ENCODE results near the gene CLPSL2.

The CLPSL2 gene

DNA sequence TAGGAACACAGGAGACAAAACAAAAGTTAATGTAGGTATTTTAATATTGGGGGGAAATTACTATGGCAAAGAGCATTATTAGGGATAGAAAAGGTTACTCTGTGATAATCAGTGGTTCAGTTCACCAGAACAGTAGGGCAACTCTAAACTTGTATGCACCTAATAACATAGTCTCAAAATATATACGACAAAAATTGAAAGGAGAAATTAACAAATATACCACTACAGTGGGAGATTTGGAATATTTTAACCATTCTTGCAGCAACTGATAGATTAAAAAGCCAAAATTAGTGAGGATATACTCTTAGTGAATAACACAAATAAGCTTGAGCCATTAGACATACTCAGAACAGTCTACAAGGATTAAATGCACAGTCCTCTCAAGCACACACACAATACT is 28.5 kb upstream of the CLPSL2 start:
- no peak for DNase-seq

DNA sequence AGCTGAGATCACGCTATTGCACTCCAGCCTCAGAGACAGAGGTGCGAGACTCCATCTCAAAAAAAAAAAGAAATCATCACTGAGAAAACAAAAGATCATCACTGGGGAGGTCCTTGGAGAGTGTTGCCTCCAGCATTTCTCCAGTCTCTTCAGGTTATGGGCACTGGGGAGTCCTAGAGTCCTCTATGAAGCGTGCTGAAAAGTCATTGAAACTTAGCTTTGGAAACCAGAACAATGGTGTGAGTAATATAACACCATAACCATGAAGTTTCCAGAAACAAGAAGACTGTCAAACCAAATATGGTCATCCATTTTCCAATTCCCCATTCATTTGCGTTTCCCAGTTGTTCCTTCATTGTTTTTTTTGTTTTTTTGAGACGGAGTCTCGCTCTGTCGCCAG is 25.8 kb upstream of the CLPSL2 start:
- no peak for DNase-seq

DNA sequence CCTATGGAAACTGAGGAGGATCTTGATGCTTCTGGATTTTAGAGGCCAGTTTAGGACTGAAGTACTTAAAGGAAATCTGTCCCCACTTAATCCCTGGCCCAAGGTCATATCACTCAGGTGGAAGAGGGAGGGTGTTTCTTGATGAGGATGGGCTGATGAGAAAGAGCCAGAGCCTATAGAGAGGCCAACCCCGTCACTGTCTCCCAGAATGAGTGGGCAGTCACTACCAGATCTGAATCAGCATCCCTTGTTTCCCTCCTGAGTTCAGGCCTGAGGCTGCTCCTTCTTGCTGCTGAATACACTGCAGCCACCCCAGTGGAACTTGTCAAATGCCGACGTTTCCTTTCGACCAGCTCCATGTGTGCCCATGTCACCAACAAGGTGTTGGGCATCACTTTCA is 24.8 kb upstream of the CLPSL2 start:
- no peak for DNase-seq

DNA sequence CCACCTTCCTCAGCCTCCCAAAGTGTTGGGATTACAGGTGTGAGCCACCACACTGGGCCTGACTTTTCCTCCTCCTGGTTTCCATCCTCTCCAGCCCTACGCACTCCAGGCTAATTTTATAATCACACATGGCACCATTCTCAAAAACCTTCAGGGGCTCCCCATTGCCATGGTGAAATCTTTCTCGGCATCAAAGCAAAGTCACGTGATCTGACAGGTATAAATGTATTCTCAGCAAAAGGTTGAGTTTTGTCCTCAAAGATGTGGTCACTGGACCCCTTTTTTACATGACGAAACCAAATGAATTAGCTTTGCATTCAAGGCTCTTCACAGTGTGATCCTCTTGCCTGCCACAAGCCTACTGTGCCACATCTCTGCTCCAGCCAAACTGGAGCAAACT is 24.1 kb upstream of the CLPSL2 start:
- DNase-seq = no peak

DNA sequence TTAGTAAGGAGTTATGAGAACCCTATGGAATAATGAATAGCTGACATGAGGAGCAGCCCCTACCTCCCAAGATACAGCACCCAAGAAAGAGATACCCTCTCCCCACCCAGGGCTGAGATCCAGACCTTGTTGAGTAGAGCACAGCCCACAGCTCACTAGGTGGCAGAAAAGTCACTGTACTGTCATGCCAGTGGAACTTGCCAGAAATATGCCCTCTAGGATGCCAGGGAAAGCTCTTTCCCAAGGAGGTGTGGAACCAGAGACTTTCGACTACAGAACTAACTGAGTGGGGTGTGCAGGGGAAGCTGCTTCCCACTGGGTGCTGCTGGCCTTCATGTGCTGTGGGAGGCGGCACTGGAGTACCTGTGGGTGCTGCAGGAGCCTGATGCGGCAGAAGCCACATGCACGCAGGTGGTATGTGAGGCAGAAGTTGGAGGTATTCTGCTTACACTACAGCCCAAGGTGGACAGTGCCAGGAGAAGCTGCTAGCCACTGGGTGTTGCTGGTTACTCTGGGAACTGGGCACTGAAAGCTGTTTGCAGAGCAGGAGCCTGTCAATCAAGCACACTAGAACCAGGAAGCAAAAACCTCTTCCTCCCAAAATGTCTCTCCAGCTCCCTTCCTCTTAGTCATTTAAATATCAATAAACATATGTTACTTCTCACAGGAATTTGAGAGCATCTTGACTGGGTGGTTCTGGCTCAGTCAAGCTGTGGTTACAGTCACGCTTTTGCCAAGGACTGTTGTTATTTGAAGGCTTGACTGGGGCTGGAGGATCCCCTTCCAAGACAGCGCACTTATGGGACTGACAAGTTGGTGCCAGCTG is 21.7 kb upstream of the CLPSL2 start:
- DNase-seq = no peak

DNA sequence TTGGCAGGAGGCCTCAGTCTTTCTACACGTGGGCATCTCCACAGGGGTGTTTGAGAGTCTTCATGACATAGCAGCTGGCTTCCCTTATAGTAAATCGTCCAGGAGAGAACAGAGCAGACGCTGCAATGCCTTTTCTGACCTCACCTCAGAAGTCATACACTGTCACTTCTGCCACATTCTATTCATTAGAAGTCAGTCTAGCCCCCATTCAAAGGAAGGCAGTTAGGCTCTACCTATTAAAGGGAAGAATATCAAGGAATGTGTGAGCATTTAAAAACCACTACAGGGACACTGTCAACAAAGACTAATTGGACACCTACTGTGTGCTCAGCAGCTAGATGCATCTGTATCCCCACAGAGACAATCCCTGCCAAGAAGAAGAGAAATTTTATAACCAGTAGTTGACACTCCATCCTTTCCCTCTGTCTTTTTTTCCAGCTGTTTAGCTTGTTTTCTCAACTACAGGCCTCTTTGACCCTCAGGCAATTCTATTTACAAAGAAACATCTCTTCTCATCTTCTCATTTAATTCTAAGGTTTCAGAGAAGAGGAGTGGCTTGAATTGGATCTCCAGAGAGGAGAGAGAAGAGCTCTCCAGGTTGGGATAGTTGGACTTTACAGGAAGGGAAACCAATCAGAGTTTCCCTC is 21.0 kb upstream of the CLPSL2 start:
- DNase-seq = no peak

DNA sequence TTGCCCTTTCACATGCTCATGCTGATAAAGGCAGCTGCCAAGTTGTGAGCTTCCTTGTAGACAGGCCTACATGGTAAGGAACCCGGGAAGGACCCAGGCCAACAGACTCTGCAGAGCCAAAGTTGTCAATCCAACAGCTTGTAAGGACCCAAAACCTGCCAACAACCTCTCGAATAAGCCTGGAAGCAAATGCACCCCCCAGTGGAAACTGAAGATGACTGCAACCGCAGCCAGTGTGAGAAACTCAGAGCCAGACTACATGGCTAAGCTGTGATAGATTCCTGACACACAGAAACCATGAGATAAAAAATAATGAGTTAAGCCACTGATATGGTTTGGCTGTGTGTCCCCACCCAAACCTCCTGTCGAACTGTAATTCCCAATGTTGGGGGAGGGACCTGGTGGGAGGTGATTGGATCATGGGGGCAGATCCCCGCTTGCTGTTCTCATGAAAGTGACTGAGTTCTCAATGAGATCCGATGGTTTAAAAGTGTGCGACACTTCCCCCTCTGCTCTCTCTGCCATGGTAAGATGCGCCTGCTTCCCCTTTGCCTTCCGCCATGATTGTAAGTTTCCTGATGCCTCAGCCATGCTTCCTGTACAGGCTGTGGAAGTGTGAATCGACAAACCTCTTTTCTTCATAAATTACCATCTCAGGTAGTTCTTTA is 18.8 kb upstream of the CLPSL2 start:
- no peak for DNase-seq

DNA sequence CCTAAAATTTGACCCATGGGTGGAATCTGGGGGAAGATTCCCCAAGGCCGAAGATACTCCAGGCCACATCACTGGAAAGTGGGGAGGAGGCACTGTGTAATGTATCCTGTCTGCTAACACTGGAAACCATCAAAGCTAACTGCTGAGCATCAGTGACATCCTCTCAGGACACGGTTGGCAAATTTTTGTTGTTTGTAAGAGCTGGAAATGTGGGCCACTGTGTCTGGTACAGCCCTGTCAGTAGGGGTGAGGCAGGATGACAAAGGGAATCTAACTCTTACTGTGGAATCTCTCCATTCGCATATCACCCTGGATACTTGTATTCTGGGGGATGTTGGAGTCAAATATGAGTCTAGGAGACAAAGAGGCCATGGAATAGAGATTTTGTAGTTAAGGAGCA is 17.0 kb upstream of the CLPSL2 start:
- DNase-seq = no peak

DNA sequence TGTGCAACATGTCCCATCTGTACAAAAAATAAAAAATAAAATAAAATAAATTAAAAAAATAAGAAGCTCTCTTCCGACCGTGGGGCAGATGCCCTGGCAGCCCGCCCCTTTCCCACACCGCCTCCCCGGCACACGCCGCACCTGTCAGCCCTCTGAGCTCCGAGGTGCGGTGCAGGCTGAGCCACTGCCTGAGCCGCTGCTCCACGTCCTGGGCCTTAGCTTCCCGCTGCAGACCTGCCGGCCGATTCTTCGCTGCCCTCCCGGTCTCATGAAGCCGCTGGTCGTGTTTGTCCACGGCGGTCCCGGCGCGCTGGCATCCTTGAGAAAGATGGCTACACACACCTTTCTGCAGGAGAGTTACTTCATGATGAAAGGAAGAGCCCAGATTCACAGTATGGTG is 10.7 kb upstream of the CLPSL2 start:
- DNase-seq = no peak

DNA sequence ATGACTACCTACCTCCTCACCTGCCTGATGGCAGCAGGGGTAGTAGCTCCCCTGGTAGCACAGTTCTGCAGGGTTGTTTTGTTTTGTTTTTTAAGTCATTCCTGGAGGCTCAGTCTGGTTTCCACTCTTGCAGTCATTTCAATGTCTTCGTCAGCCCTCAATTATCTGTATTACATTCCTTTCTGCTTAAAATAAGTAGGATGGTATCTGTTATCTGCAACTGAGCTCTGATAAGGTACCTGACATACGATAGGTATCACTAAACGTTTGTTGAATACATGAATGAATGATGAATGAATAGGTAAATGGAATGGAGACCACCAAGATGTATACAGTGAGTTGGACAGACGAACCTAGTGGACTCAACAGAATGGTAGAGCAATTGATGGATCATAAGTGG is 7.2 kb upstream of the CLPSL2 start:
- no peak for DNase-seq

DNA sequence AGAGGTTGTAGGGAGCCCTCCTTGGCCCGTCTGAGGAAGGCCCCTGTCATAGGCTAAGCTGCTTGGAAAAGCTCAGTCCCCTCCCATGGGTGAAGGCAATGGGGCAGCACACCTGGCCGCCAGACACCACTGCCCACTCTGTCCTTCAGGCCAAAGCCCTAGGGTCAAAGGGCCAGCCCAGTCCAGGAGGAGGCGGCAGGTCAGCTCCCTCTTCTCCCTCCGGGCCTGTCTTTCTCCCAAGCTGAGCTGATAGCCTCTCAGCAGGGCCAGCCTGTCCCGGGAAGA is 5.1 kb upstream of the CLPSL2 start:
- no peak for DNase-seq

DNA sequence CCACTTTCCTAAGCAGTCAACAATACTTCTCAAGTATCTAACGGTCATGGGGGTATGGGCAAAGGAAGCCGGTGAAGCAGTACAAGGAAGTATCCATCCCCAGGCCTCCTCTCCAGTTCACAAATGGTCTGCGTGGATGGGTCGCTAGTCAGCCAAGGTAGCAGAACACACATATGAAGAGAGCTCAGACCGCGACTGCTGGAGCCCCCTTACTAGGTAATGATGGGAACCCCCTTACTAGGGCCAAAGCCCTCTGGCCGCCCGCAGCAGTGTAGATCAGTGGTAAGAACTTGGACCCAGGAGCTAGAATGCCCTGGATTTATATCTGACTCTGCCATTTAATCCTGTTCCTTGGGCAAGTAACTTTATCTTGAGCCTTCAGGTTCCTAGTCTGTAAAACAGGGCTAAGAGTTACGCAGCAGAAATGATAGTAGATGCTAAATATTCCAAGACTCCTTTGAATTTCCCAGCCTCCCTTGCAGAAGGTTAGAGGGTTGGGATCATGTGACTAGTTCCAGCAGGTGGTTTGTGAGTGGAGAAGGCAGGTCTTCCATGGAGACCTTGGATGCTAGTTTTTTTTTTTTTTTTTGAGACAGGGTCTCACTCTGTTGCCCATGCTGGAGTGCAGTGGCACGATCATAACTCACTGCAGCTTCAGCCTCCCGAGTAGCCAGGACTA is 2.1 kb upstream of the CLPSL2 start:
- DNase-seq = no peak

DNA sequence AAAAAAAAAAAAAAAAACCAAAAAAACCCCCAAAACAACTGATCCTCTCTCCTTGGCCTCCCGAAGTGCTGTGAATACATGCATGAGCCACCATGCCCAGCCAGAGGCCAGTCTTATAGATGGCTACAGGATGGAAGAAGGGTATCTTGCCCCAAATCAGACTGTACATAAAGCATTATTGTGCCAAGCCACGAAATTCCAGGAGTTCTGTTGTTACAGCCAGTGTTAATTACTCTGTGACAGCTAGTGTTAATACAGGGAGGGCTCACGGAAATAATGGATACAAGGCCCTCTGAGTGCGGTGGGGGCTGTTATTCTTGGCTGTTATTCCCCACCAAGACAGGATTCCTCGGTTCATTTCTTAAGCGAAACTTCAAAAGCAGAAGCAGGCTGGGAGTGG is 1.4 kb upstream of the CLPSL2 start:
- no peak for DNase-seq

DNA sequence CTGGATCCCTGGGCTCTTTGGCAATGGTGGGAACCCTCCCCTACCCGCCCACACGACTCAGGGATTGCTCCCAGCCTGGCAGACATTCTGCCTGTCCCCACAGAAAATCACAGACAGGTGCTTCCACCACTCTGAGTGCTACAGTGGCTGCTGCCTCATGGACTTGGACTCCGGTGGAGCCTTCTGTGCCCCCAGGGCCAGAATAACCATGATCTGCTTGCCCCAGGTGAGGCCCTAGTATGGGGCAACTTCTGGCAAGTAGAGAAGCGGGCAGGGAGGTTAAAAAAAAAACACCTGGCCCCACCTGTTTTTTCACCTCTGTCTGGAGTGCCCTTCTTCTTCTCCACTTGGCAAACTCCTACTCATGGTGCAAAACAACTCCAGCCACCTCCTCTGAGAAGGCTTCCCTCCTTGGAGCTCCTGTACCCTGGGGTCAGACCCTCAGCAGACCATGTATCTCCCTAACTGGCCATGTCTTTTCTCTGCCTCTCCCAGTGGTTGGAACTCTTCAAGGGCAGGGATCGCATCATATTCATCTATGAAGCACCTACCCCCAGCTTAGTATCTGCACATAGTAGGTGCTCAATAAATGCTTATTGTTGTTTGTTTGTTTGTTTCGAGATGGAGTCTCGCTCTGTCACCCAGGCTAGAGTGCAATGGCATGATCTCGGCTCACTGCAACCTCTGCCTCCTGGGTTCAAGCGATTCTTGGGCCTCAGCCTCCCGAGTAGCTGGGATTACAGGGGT is 1.1 kb downstream of the CLPSL2 start:
- DNase-seq = no peak

DNA sequence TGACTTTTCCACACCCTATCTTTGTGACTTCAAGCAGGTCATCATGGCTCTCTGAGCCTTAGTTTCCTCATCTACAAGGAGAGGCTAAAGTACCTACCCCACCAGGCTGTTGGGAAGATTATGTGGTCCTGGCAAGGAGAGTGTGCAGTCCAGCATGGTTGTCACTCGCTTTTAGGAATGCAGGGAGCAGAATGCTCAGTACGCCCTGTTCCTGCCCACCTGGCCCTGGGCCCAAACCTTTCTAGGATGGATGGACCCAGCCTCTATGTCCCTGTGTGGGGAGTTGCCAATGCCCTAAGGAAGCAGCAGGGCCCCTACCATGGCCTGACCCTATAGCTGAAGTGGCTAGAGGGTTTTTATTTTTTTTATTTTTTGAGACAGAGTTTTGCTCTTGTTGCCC is 2.0 kb downstream of the CLPSL2 start:
- DNase-seq = no peak

DNA sequence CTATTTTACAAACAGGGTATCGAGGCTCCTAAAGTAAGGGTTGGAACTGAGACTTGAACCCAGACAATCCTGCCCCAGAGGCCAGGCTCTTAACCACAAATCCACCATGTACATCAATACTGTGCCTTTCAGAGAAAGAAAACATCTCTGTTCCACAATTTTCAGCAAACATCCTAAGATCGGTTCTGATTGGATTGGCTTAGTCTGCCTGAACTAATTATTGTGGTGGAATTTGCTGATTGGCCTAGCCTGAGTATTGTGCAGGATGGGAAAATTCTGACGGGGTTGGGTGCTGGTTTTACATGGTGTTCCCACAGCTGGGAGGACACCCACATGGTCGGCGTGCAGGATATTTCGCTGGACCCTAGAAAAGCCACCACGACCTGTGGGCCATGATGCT is 4.3 kb downstream of the CLPSL2 start, which contains the start of gene CLPSL1:
Gene CLPSL1 (plus strand): TSS at position 301 of the 400 bp plus-strand sequence. CDS start 92 bp downstream, at position 393.
- no peak for DNase-seq

DNA sequence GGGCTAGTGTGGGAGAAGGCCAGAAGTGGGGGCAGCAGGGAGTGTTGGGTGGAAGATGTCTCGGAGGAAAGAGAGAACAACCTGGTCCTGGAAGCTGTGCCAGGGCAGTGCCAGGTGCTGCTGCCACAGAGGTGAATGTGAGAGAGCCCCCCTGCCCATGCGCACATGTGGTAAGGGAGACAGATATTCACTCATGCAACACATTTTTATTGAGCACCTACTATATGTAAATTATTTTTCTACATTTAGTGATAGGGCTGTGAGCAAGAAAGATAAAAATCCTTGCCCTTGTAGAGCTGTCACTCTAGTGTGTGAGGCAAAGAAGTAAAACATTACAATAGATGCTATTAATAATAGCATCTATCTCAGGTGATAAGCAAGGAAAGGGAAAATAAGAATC is 4.9 kb downstream of the CLPSL2 start:
- DNase-seq = no peak

DNA sequence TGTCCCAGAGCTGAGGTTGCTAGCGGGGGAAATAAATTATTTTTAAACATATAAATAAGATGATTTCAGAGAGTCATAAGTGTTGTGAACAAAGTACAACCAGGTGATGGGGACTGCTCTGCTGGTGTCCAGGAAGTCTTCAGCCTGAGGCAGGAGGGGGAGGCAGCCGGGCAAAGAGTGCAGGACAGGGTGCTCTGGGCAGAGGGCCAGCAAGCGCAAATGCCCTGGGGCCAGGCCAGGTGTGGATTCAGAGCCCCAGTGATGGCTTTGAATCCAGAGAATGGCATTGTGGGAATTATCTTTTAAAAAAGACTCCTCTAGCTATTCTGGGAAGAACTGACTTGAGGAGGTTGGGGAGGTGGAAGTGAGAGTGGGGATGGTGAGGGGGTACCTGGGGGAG is 6.0 kb downstream of the CLPSL2 start:
- no peak for DNase-seq

DNA sequence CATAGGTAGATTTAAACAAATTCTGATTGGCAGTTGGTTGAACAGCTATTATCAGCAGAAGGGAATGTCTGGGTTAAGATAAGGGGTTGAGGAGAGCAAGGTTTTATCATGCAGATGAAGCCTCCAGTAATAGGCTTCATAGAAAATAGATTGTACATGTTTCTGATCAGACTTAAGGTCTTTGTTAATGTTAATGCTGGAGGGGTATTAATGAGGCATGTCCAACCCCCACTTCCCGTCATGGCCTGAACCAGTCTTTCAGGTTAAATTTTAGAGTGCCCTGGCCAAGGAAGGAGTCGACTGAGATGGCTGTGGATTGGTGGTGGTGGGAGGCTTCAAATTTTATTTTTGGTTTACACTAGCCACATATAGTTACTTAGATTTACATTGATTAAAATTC is 7.8 kb downstream of the CLPSL2 start:
- no peak for DNase-seq

DNA sequence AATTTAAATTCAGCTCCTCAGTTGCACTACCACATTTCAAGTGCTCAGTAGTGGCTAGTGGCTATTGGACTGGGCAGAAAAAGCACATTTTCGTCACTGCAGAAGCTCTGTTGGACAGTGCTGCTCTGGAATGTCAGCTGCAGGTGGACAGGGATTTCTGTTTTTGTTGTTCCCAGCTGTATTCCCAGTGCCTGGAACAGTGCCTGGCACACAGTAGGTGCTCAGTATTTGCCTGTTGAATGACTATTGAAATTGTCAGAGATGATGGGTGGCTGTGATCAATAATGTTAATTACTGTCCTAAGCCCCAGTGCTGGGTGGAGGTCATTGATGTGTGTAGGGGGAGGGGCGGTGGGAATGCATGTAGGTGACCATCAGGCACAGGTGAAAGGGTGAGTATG is 9.9 kb downstream of the CLPSL2 start:
- DNase-seq = no peak

DNA sequence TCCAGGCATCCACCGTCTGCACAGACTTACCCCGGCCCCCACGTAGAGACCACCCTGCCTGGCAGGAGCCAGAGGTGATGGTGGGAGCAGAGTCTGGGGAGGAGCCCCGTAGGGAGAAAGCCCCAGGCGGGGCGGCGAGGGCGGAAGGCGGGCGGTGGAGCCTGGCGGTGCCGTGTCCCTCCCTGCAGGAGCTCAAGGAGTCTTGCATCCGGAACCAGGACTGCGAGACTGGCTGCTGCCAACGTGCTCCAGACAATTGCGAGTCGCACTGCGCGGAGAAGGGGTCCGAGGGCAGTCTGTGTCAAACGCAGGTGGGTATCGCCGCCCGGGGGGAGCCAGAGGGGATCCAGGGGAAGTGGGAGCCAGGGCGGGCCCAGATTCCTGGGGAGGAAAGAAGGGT is 10.4 kb downstream of the CLPSL2 start:
- DNase-seq = no peak

DNA sequence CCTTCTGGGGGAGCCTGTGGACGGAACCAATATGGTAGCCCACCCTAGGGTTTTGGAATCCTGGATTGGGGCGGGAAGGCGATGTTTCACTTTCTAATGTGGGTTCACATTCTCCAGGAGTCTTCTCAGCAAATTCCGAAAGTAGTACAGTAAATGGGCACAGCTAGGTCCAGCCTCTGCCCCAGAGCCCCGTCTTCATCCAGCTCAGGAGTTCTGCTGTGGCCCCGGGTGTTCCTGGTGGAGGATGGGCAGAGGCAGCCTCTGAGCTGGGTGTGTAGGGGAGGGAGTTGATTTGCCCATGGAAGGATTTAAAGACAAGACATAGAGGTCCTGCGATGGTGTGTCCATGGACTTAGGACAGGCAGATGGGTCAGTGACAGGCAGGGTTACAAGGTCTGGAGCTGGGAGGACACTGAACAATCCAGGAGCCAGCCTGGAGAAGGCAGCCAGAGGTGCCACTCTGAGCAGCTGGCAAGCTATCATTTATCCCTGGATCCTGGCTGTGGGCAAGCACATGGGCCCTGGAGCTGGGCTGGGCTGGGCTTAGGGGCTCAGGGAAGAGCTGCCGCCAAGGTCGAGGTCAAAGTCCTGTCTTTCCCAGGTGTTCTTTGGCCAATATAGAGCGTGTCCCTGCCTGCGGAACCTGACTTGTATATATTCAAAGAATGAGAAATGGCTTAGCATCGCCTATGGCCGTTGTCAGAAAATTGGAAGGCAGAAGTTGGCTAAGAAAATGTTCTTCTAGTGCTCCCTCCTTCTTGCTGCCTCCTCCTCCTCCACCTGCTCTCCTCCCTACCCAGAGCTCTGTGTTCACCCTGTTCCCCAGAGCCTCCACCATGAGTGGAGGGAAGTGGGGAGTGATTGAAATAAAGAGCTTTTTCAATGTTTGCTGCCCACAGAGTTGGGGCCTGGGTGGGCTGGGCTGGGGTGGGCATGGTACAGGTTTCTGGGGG is 11.1 kb downstream of the CLPSL2 start:
- no peak for DNase-seq
